GM18498 (cell line): ENCODE measurements around the gene IFI27.

Source experiments
- ATAC-seq: cut with Tn5 transposase; IDR thresholded peaks from one replicate; pipeline ENCODE4 v1.9.1; 2021; ENCODE audit warnings: mild to moderate bottlenecking, moderate library complexity; ENCODE audit not compliant: unreplicated experiment

The IFI27 gene

DNA sequence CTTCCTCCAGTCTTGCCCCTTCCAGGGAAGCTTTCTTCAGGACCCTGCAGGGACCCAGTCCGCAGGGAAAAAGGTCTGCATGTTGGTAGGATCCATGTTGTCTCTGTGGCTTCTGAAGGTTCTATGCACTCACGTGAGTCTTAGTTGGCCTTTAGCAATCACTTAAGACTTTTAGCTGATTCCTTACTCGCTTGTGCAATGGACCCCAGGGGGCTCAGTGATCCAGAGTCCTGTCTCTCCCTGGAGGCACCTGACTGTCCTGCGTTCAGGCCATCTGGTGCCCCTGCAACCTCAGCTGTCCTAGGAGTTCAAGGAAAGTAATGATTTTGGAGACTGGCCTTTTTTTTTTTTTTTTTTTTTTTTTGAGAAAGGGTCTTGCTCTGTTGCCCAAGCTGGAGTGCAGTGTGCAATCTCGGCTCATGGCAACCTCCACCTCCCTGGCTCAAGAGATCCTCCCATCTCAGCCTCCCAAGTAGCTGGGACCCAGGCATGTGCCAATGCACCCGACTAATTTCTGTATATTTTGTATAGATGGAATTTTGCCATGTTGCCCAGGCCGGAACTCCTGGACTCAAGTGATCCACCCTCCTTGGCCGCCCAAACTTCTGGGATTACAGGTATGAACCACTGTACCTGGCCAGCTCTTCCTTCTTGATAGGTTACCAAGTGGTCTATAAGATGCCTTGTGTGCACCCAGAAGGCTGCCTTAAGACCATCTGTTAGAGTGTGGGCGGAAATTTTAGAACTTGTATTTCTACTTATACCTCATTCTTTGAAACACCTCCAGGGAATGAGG is 14.2 kb downstream of the IFI27 start:
- no peak for ATAC-seq

- no peak for ATAC-seq
These were observed 15.3 kb downstream of the IFI27 start for GRCh38 chr14:94125659-94126418.

DNA sequence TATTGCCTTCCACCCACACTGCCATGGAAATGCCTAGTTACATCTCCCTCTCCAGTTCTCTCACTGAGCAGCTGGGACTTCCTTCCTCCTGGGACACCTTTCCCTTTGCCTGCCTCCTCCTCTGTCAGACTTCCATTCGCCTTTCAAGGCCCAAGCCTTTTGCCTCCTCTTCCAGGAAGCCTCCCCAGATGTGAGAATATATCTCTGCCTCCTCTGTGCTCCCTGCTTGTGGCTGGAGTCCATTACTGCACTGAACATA is 15.8 kb downstream of the IFI27 start:
- ATAC-seq, result no peak

DNA sequence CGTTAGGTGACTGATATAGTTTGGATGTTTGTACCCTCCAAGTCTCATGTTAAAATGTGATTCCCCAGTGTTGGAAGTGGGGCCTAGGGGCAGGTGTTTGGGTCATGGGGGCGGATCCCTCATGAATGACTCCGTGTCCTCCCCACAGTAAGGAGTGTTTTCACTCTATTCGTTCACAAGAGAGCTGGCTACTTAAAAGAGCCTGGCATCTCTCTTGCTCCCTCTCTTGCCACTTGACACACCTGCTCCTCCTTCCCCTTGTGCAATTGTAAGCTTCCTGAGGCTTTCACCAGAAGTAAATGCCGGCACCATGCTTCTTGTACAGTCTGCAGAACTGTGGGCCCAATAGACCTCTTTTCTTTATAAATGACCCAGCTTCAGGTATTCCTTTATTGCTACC is 16.3 kb downstream of the IFI27 start:
- ATAC-seq, result no peak

- no peak for ATAC-seq
These were observed 16.8 kb downstream of the IFI27 start for GRCh38 chr14:94127330-94127729.

DNA sequence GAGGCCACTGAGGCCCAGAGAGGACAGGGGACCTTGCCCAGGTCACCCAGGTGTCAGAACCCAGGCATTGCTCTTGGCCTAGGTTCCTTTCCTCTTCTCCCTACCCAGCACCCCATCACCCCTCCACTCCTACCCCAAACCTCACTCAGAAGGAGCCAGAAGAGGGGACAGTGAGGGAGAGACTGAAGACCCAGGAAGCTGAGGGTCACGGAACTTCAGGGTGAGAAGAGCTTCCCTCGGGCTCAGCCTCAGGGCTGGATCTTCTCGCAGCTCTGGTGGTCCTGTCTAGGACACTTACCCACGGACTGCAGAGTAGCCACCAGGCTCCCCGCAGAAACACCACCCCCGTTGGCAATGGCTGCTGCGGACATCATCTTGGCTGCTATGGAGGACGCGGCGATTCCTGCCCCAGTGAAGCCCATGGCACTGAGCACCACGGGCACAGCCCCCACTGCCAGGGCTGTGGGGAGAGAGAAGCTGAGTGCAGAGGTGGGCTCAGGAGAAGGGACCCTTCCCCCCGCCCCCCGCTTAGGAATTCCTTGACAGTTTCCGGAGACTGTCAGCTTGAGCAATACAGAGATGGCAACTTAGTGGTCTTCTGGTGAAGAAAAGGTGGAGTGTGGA is 17.8 kb downstream of the IFI27 start:
- ATAC-seq, result no peak

DNA sequence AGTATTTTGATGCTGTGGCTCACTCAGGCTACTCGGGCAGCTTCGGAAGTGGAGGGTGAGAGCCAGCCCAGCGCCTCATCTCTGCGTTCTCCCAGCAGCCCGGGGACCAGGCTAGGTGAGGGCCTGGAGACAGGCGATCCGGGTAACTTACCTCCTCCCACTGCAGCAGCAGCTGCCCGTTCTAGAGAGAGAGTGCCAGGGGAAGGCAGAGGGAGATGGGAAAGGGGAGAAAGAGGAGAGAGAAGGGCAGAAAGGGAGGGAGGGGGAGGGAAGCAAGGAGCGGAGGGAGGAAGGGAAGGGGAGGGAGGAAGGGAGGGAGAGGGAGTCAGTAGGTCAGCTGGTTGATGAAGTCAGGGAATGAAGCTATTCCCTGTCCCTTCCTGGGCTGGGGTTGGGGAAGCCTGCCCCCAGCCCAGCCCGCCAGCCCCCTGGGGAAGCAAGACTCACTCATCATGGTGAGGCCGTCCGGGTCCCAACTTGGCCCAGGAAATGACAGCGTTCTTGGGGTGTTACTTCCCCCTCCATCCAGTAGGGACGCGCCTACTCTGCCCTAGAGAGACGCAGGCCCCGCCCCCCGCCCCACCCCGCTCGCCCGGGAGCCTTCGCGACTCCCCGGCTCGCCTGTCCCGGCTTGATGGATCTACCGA is 18.7 kb downstream of the IFI27 start, which contains the start of gene IFI27L2:
IFI27L2 (minus strand) TSS at position 494 of the 647 bp plus-strand sequence; CDS start at position 454, 40 bp downstream.
- peak; percentile 93 for ATAC-seq

DNA sequence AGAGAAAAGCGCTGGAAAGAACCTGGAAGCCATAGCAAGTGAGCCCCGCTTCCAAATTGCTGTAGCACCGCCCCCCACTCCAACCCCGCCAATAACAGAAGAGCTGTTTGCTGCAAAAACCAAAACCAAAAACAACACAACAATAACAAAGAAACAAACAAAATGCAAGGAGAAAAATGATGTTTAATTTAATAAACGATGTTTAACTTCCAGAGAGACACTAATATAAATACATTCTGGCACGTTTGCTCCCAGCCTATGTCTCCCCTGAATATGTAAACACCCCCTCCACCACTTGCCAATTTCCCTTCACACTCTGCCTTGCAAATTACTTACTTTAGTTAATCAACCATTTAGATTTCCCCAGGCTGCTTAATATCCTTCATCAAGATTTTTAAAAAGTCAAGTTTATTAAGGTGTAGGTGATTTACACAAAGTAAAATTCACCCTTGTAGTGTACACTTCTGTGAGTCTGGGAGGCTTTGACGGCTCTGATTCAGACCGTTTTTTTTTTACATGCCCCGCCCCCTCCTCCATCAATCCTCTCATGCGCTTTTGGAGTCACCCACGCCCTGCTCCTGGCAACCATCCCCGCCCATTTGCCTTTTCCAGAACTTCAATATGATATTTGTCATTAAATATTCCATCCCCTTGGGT is 19.4 kb downstream of the IFI27 start:
- no peak for ATAC-seq

DNA sequence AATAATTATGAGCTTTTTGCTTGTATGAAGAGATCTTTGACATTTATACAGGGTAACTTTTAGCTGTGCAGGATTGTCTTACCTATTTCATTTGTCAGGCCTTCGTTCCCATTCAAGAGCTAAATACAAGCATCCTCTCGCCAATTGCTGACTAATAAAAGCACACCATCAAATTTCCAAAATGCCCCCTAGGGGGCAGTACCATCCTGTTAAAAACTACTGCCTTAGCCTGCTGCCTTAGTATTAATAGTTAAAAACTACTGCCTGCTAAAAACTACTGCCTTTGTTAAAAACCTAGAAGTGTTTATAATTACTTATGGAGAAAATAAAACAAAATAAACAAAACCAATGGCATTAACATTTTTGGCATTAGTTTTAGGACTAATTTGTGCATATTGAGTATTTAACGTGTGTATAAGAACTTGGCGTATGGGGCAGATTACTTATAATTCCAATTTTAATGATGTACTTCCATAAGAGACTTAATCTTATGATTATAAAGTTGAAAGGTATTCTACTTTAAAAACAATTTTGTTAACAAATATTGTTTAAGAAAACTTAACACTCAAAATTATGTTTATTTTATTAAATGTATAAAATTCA is 21.9 kb downstream of the IFI27 start:
- no peak for ATAC-seq

DNA sequence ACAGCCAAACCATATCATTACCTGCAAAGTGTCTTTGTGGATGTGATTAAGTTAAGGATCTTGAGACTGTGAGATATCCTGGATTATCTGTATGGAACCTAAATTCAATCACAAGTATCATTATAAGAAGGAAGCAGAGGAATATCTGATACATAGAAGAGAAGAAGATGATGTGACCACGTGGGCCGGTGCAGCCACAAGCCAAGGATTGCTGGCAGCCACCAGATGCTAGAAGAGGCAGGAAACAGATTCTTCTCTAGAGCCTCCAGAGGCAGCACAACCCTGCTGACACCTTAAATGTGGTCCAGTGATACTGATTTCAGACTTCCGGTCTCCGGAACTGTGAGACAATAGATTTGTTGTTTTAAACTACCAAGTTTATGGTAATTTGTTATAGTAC is 24.9 kb downstream of the IFI27 start:
- ATAC-seq, result no peak

DNA sequence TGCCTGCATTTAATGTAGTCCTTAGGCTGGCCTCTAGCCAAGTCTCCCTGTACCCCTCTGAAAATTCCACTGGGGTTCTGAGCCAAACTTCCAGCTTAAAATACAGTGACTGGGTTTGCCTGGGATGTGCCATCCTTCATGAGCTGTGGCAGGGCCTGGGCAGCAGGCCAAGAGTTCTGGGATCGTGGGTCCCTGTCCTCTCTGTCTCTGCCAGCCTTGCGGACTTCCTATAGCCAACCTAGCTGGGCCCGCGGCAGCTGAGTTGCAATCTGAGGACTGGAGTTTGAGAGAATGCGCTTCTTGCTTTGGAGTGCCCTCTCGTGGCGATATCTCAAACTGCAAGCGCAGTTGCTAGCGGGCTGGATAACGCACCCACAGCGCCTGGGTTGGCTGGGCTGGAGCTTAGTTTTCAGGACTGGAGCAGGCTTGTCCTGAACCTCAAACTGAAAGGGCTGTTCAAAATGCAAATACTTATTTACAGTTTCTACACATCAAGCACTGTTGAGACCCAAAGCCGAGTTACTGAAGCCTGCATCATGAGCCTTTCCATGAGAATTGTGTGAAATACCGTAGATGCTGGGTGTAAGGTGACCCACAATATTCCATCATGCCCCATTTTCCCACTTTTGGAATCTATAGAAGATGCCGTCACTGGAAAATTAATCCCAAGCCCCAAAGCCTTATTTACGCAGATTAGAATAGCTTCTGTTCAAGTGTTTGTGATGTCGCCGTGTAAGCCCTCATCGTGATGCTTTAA is 26.2 kb downstream of the IFI27 start:
- ATAC-seq, result peak; percentile 90

DNA sequence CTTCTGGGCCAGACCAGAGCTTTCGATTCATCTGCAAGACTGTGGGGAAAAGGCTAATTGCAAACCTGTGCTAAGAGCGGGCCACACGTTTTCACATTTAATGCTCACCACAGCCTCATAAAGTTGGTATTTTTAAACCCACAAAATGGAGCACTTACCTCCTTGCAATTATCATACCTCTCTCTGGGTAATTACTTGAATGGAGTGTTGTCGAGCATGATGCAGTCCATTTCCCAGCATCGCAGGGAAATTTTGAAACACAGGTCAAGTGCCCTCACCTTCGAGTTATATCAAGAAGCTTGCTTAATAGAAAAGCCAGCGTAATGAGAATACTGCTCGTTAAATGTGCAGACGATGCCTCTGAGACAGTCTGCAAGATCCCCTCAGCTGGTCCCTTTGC is 27.7 kb downstream of the IFI27 start:
- ATAC-seq, result no peak

GRCh38 chr14:94139006-94139405 is 28.5 kb downstream of the IFI27 start:
- ATAC-seq, result no peak

- no peak for ATAC-seq
These were observed 28.9 kb downstream of the IFI27 start for GRCh38 chr14:94139421-94139820.

DNA sequence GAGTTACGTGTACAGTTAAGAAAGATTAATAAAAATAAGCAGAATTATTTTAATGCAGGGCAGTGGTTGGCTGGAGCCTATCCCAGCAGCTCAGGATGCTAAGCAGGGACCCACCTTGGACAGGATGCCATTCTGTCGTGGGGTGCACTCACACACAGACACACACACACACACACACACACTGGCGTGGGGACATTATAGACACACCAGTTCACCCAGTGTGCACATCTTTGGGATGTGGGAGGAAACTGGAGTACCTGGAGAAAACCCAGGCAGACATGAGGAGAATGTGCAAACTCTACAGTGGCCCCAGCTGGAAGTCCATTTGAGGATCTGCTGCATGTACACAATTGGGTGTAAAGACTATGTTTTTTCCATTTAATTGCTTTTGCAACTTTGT is 31.7 kb downstream of the IFI27 start:
- no peak for ATAC-seq

- no peak for ATAC-seq
These were observed 32.3 kb downstream of the IFI27 start for GRCh38 chr14:94142836-94143235.

GRCh38 chr14:94143239-94143638 is 32.7 kb downstream of the IFI27 start:
- ATAC-seq, result no peak

DNA sequence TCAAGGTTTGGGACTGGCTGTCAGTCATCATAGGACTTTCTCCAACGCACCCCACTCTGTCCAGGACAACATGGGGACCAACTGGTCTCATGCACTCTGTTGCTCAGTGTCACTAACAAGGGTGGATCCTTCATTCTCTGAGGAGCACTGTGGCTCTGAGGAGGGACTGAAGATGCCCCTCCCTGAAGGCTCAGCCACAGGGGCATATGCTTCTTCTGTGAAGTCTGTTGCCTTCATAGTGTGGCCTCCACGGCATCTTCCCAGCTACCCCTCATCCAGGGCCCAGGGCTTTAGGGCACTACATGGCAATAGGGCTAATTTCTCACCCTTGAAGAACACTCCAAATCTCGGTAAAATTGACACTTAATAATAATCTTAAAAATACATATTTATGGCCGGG is 33.2 kb downstream of the IFI27 start:
- no peak for ATAC-seq

DNA sequence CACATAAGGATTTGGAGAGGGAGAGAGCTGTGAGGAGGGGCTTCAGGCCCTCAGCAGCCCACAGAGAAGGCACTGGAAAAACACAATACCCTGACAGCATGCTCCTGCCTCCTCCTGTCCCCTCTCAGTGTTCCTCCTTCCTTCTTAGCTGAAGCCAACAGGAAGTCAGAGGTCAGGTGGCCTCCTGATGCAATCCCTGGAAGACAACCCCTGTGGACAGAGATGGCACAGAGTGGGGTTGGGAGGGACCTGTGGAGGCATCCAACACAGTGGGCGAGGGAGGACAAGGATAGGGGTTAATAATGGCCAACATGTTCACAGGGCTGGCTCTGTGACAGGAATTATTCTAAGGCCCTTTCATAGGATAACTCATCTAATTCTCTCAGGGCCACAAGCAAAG is 34.2 kb downstream of the IFI27 start:
- ATAC-seq, result no peak
